Epithelial cell of esophagus (primary cell): ENCODE data around the gene PYGM.

Source experiments
- DNase-seq: peaks from one replicate; pipeline ENCODE4 v3.0.0; 2010; ENCODE audit warnings: low read depth
- H3K4me3 ChIP-seq: 2 replicates; pipeline ENCODE4 v1.5.1; 2011; ENCODE audit warnings: mild to moderate bottlenecking, low read length, control low read depth
- TF ChIP-seq, protein P1 (sequence below): IDR thresholded peaks from 2 replicates; pipeline ENCODE4 v1.5.1; 2011; ENCODE audit warnings: low read depth, mild to moderate bottlenecking, low read length, control low read depth, inconsistent platforms; ENCODE audit not compliant: insufficient read depth; ENCODE audit errors: missing control alignments

Gene PYGM

DNA sequence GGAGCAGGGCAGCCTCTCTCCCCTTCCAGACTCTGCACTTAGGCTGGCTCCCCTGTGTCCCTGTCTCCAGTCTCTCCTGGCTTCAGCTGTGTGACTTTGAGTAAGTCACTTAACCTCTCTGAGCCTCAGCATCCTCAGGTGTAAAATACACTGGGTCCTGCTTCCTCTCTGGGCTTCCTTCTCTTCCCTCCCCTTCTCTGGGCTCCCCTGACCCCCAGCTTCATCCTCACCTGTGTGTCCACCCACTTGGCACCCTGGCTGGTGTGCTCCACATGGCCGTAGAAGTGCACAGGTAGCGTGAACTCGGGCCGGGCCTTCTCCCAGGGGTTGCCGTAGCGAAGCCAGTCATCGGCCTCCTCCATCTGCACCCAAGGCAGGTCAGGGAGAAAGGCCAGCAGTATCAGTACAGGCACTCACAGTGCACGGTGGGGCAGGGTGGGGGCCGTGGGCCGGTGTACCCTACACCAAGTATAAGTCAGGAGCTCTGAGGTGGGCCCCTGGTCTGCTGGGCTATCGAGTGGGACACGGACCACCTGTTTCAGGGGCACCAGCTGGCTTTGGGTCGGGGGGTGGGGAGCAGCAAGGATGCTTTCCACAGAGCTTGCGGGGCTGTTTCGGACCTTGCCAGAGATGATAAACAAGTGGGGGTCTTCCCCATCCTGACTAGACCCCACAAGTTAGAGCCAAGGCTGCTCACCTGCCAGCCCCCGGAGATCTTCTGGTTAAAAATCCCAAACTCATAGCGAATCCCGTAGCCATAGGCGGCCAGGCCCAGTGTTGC lies 2.0 kb downstream of the PYGM start:
- TF ChIP-seq, protein P1, sequence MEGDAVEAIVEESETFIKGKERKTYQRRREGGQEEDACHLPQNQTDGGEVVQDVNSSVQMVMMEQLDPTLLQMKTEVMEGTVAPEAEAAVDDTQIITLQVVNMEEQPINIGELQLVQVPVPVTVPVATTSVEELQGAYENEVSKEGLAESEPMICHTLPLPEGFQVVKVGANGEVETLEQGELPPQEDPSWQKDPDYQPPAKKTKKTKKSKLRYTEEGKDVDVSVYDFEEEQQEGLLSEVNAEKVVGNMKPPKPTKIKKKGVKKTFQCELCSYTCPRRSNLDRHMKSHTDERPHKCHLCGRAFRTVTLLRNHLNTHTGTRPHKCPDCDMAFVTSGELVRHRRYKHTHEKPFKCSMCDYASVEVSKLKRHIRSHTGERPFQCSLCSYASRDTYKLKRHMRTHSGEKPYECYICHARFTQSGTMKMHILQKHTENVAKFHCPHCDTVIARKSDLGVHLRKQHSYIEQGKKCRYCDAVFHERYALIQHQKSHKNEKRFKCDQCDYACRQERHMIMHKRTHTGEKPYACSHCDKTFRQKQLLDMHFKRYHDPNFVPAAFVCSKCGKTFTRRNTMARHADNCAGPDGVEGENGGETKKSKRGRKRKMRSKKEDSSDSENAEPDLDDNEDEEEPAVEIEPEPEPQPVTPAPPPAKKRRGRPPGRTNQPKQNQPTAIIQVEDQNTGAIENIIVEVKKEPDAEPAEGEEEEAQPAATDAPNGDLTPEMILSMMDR = no peak
- no peak for DNase-seq
- H3K4me3 ChIP-seq = no peak overlapping the region

DNA sequence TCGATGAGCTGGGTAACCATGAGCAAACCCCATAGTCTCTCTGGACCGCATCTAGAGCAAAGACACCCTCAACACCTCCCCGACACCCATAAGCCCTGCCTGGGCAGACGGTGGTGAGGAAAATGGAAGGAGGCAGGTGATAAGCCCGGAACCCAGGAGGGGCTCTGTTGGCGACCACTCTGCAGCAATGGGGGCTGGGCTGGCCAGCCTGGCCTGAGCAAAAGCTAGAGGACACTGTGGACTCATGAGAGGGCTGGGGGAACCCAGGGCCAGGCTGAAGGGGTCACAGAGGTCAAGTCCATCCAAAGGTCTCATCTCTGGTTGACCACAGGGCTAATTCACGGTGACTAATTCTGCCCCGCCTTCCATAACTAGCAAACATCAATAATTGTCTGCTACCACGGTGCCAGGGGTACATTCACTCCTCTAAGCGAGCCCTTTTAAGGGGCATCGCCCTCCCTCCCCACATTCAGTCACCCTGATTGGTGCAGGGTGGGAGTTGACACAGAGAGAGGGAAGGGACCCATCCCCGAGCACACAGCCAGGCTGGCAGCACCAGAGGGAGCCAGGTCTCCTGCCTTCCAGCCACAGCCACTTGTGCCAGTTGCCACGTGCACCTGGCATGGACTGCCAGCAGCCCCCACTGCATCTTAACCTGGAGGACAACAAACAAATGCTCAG lies 4.0 kb downstream of the PYGM start:
- no peak overlapping the region for H3K4me3 ChIP-seq
- TF ChIP-seq, protein P1 = no peak
- DNase-seq = no peak

GRCh38 chr11:64754919-64755662 lies 4.7 kb downstream of the PYGM start:
- no peak overlapping the region for H3K4me3 ChIP-seq
- TF ChIP-seq, protein P1 = no peak
- DNase-seq = no peak

DNA sequence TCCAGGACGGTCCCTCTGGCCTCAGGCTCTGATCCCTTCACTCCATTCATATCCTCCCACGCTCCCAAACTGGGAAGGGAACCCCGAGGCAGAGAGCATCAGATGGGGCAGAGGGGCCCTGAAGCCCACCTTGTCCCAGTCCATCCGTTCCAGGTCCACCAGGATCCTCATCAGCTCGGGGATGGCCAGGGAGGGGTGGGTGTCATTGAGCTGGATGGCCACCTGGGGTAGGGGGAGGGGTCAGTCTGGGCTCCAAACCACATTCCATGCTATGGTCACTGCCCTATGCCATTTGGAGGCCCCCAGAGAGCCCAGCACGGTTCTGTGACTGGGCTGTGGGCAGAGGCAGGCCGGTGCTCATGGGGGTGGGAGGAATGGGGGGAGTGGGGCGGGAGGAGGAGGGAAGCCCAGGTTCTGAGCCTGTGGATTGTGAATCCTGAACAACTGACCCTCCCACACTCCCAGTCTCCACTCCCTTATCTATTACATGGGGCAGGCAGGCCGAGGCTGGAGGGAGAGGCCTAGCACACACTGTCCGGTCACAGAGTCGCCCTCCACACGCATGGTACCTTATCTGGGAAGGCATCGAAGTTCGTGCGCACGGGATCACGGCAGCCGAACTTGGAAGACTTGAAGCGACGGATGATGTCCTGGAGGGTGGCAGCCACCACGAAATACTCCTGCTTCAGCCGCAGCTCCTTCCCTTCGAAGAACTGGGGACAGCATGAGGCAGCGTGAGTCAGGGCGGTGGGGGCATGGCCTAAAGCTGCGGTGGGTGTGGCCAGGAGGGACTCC lies 5.5 kb downstream of the PYGM start:
- DNase-seq = no peak
- TF ChIP-seq, protein P1 = no peak

GRCh38 chr11:64753380-64754123 lies 6.2 kb downstream of the PYGM start:
- no peak overlapping the region for H3K4me3 ChIP-seq
- TF ChIP-seq, protein P1 = no peak

More for the DNA sequence above, 5.5 kb downstream of the PYGM start:
- H3K4me3 ChIP-seq = no peak overlapping the region

DNA sequence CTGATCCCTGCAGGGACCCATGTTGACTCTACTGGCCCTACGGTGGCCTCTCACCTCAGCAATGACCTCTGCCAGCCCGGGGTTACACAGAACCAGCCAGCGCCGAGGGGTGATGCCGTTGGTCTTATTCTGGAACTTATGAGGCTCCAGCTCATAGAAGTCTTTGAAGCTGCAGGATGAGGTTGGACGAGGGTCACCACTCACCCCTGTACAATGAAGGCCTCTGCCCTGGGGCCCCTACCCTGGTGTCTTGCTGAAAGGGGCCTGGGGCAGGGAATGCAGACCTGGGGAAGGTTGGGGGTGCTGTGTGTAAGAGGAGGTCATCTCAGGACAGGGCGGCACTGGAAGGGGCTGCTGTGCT lies 6.8 kb downstream of the PYGM start:
- TF ChIP-seq, protein P1 = no peak
- no peak for DNase-seq
- H3K4me3 ChIP-seq = no peak overlapping the region

More at GRCh38 chr11:64753380-64754123, 6.2 kb downstream of the PYGM start:
- DNase-seq = no peak
